WERI-Rb-1 (cell line): ENCODE data around the gene DCLK2.

ENCODE experiments used
- DNase-seq: peaks from one replicate; pipeline ENCODE4 v3.0.0-alpha.2; 2020
- H3K27ac ChIP-seq: fragments of 250-450 bp; sonication (Bioruptor Pico); 2 replicates; pipeline ENCODE4 v1.5.1; 2020; ENCODE audit warnings: mild to moderate bottlenecking, moderate library complexity
- H3K27me3 ChIP-seq: fragments of 250-450 bp; sonication (Bioruptor Pico); 2 replicates; pipeline ENCODE4 v1.5.1; 2021; ENCODE audit warnings: mild to moderate bottlenecking, low read depth, moderate library complexity; ENCODE audit not compliant: insufficient read depth, severe bottlenecking
- H3K36me3 ChIP-seq: fragments of 250-450 bp; sonication (Bioruptor Pico); 2 replicates; pipeline ENCODE4 v1.5.1; 2020; ENCODE audit warnings: mild to moderate bottlenecking, moderate library complexity
- H3K4me3 ChIP-seq: 2 replicates; pipeline ENCODE4 v1.5.1; 2011; ENCODE audit warnings: low read depth, mild to moderate bottlenecking, control low read depth, low read length
- H3K9me3 ChIP-seq: fragments of 250-450 bp; sonication (Bioruptor Pico); 2 replicates; pipeline ENCODE4 v1.5.1; 2021; ENCODE audit warnings: mild to moderate bottlenecking, moderate library complexity; ENCODE audit not compliant: severe bottlenecking
- CTCF ChIP-seq: IDR thresholded peaks from 2 replicates; pipeline ENCODE4 v1.5.1; 2011; ENCODE audit warnings: low read depth, mild to moderate bottlenecking, control low read depth, inconsistent platforms, low read length

The DCLK2 gene

GRCh38 chr4:150038335-150039076 lies 39.7 kb upstream of the DCLK2 start:
- Histone ChIP-seq H3K27ac (no peak overlapping the region), H3K36me3 (no peaks in the 10 kb centered on the region), H3K4me3 (no peak overlapping the region), H3K27me3 (no peaks in the 10 kb centered on the region), H3K9me3 (no peaks in the 10 kb centered on the region)
- no peak for DNase-seq
- TF ChIP-seq CTCF, result no peak

GRCh38 chr4:150039274-150040127 lies 38.7 kb upstream of the DCLK2 start:
- Histone ChIP-seq H3K36me3 (no peaks in the 10 kb centered on the region), H3K9me3 (no peaks in the 10 kb centered on the region)
- DNase-seq, result no peak

GRCh38 chr4:150044517-150044916 lies 33.7 kb upstream of the DCLK2 start:
- Histone ChIP-seq H3K27ac (no peak overlapping the region), H3K9me3 (no peaks in the 10 kb centered on the region), H3K36me3 (no peaks in the 10 kb centered on the region), H3K4me3 (no peak overlapping the region), H3K27me3 (no peaks in the 10 kb centered on the region)
- TF ChIP-seq CTCF, result no peak
- DNase-seq, result no peak

More at GRCh38 chr4:150039274-150040127, 38.7 kb upstream of the DCLK2 start:
- Histone ChIP-seq H3K27me3 (no peaks in the 10 kb centered on the region), H3K4me3 (no peak overlapping the region), H3K27ac (no peak overlapping the region)
- TF ChIP-seq CTCF, result no peak

- Histone ChIP-seq H3K27me3 (no peaks in the 10 kb centered on the region), H3K4me3 (no peak overlapping the region), H3K9me3 (no peaks in the 10 kb centered on the region), H3K27ac (no peak overlapping the region), H3K36me3 (no peaks in the 10 kb centered on the region)
- no peak for DNase-seq
- no peak for TF ChIP-seq CTCF
Measured at GRCh38 chr4:150045410-150045809, 32.8 kb upstream of the DCLK2 start.

- Histone ChIP-seq H3K27ac (no peak overlapping the region), H3K27me3 (no peaks in the 10 kb centered on the region), H3K9me3 (no peaks in the 10 kb centered on the region), H3K4me3 (no peak overlapping the region), H3K36me3 (no peaks in the 10 kb centered on the region)
- TF ChIP-seq CTCF, result no peak
- no peak for DNase-seq
Measured at GRCh38 chr4:150046728-150047217, 31.5 kb upstream of the DCLK2 start.
